MG63 (cell line): ENCODE data around the gene TMCO6. TPM values are rescaled to one million over a fixed set of nuclear protein-coding genes. Genes with fewer than 3 reads are reported as not detected.
A peak's percentile ranks its signal among the peaks of the same experiment; 100 is the strongest.
"Not testable (repeated sequence)": the region's sequence is repeated elsewhere in the genome, so short reads cannot be mapped to it uniquely, and the experiment has no call there.

Experiments
- DNase-seq: peaks from one replicate; pipeline ENCODE4 v3.0.0-alpha.2; 2020
- H3K27me3 ChIP-seq: fragments of 250-450 bp; sonication (Bioruptor Pico); 2 replicates; pipeline ENCODE4 v1.5.1; 2020; ENCODE audit warnings: mild to moderate bottlenecking, moderate library complexity
- H3K36me3 ChIP-seq: fragments of 250-450 bp; sonication (Bioruptor Pico); 2 replicates; pipeline ENCODE4 v1.5.1; 2020; ENCODE audit warnings: mild to moderate bottlenecking, moderate library complexity
- H3K4me3 ChIP-seq: fragments of 250-450 bp; sonication (Bioruptor Pico); 2 replicates; pipeline ENCODE4 v1.5.1; 2020; ENCODE audit warnings: mild to moderate bottlenecking, moderate library complexity
- H3K9me3 ChIP-seq: fragments of 250-450 bp; sonication (Bioruptor Pico); 2 replicates; pipeline ENCODE4 v1.5.1; 2020; ENCODE audit warnings: mild to moderate bottlenecking, moderate library complexity
- total RNA-seq: library from RNA; depleted of rRNA; stranded (reverse); fragments of >200 nt; shearing (Covaris generic); gene quantifications from 2 replicates; pipeline ENCODE4 v1.2.3, GENCODE V29; 2014; ENCODE audit warnings: low replicate concordance

The TMCO6 gene
- total RNA-seq, 1 experiment from 2014 or later: 5.5 TPM

DNA sequence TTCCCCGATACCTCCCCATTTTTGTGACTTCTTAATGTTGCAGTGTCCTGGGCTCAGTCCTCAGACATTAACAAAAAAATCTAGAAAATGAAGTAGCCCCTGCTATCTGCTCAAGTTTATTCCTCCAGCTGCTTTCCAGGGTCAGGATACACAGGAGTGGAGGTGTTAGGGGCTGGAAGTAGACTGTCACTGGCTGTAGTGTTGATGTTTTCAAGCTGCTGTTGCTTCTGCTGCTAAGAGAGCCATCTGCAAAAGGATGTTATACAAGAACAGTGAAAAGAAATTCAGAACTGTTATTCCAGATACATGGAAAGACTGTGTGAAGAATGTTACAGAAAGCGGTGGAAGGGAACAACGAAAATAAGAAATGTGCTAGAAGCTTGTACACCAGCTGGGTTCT, 16.9 kb upstream of the TMCO6 start:
- DNase-seq: no peak
- peaks cover 7% of the 10 kb centered on the region for H3K27me3 ChIP-seq

DNA sequence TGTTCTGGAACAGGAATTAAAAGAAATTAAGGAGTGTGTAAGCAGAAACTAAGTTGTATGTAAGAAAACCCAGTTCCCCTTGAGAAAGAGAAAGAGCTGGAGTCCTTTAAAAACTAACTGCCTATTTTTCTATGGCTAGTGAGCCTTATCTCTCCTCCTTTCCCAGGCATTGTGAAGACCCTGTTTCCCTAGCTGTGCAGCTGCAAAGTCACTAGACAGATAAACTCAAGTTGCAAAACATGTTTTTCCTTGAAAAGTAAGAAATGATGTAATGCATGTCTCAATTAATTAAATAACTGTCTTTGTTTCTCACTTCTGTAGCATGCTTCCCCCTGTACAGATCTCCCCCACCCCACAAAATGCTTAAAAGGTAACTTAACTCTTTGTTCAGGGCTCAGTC, 16.2 kb upstream of the TMCO6 start:
- not testable (repeated sequence) for DNase-seq, H3K27me3 ChIP-seq, H3K9me3 ChIP-seq, H3K4me3 ChIP-seq, H3K36me3 ChIP-seq

More for the DNA sequence above, 16.9 kb upstream of the TMCO6 start:
- Histone ChIP-seq H3K4me3 (no peak overlapping the region), H3K36me3 (no peaks in the 10 kb centered on the region), H3K9me3 (peaks cover 2% of the 10 kb centered on the region; the same call in 1 of the 2 replicates)

DNA sequence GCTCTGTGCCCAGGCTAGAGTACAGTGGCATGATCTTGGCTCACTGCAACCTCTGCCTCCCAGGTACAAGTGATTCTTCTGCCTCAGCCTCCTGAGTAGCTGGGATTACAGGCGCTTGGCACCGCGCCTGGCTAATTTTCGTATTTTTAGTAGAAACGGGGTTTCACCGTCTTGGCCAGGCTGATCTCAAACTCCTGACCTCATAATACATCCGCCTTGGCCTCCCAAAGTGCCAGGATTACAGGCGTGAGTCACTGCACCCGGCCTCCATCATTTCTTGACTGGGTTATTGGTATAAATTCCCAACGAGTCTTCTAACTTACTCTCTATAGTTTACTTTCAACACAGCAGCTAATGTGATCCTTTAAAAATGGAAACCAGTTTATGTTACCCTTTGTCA, 14.4 kb upstream of the TMCO6 start:
- H3K36me3 ChIP-seq, H3K4me3 ChIP-seq, H3K27me3 ChIP-seq: not testable (repeated sequence)
- peaks cover 18% of the 10 kb centered on the region; the same call in 1 of the 2 replicates for H3K9me3 ChIP-seq
- peak; percentile 78 for DNase-seq

DNA sequence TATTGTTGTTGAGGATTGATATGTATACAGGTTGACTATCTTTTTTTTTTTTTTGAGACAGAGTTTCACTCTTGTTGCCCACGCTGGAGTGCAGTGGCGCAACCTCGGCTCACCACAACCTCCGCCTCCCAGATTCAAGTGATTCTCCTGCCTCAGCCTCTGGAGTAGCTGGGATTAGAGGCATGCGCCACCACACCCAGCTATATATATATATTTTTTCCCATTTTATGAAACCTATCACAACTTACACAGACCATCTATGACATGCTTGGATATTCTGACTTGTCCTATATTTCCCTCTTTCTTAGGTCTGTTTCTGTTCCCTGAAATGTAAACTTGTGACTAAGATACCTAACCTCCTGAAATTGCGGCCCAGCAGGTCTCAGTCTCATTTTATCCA, 11.3 kb upstream of the TMCO6 start:
- Histone ChIP-seq H3K36me3 (no peaks in the 10 kb centered on the region), H3K27me3 (no peaks in the 10 kb centered on the region), H3K9me3 (peaks cover 18% of the 10 kb centered on the region; the same call in 1 of the 2 replicates), H3K4me3 (no peak overlapping the region)
- DNase-seq: no peak

DNA sequence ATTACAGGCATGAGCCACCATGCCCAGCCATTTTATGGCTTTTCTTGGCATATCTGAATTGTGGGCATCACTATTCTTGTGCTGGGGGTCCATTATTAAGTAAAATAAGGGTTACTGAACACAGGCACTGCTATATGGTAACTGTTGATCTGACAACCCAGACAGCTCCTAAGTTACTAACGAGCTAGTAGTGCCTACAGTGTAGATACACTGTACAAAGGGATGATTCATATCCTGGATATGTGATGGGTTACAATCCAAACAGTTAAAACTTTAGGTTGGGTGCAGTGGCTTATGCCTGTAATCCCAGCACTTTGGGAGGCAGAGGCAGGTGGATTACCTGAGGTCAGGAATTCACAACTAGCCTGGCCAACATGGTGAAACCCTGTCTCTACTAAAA, 10.5 kb upstream of the TMCO6 start:
- peaks cover 18% of the 10 kb centered on the region; the same call in 1 of the 2 replicates for H3K9me3 ChIP-seq
- no peaks in the 10 kb centered on the region for H3K36me3 ChIP-seq
- DNase-seq: no peak
- no peaks in the 10 kb centered on the region for H3K27me3 ChIP-seq
- H3K4me3 ChIP-seq: no peak overlapping the region

DNA sequence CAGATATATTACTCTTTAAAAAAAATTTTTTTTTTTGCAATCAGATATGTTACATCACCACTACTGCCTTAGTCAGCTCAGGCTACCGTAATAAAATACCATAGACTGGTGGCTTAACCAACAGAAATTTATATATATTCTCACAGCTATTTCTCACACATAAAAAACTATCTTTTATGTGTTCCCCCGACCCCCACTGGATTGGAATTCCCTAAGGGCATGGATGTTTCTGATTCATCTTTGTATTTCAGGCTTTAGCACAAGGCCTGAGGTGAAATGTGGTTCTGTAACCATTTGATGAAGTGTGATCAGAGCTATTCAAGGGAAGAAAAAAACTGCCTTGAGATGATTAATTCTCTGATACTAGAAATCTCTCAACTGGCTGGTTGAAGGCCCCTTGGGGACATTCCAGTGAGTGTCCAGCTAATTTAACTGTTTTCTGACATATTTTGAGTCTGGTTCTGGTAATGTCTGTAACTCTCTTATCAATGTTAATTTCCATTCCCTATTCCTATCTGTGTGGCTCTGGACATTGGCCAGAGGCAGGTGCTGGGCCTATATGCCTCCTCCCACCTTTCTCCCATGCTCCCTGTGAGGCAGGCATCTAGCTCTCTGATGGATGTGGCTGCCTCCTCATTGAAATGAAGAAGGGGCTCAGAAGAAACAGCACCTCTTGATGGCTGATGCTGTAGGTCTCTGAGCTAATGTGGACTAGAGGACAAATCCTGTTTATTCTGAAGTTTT, 8.8 kb upstream of the TMCO6 start:
- Histone ChIP-seq H3K4me3 (no peak overlapping the region), H3K27me3 (no peaks in the 10 kb centered on the region), H3K9me3 (peaks cover 18% of the 10 kb centered on the region; the same call in 1 of the 2 replicates), H3K36me3 (no peaks in the 10 kb centered on the region)
- no peak for DNase-seq

DNA sequence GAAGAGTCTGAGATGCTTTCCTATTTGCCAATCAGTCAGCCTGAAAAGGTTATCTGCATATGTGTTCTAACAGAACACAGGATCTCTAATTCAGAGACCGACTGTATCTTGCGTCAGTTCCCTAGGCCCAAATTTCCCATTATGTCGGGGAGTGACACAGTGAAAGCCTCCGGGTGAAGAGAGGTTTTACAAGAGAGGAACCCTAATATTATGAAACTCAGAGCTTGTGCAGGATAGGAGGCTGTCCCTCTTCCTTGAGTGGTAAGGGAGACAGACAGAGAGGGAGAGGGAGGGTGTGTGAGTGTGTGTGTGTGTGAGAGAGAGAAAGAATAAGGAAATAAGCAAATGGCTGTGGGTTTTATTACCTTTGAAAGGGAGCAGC, 8.2 kb upstream of the TMCO6 start:
- H3K9me3 ChIP-seq: peaks cover 18% of the 10 kb centered on the region; the same call in 1 of the 2 replicates
- no peaks in the 10 kb centered on the region for H3K27me3 ChIP-seq
- H3K36me3 ChIP-seq: no peaks in the 10 kb centered on the region
- H3K4me3 ChIP-seq: no peak overlapping the region
- no peak for DNase-seq

DNA sequence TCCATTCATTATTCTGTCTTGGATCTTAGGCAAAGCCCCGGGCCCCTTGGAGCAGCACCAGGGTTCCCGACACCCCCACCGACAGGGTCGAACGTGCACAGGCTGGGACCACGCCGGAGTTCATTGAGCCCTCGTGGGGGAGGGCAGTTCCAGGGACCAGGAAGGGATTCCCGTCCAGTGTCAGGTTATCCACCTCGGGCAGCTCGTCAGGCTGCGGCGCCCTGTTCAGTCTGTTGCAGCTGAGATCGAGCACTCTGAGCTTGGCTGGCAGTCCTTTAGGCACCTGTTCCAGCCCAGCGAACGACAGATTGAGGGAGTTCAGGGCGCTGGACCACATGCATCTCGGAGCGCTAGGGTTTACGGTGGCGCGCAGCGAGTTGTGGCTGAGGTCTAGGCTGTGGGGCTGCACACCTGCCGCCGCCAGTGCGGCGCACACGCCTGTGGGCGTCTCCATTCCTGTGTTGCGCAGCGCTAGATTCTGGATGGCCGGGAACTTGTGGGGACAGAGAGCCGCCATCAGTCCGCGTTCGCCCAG, 7.4 kb upstream of the TMCO6 start:
- Histone ChIP-seq H3K9me3 (peaks cover 18% of the 10 kb centered on the region; the same call in 1 of the 2 replicates), H3K4me3 (no peak overlapping the region), H3K36me3 (no peaks in the 10 kb centered on the region), H3K27me3 (no peaks in the 10 kb centered on the region)
- DNase-seq: no peak

DNA sequence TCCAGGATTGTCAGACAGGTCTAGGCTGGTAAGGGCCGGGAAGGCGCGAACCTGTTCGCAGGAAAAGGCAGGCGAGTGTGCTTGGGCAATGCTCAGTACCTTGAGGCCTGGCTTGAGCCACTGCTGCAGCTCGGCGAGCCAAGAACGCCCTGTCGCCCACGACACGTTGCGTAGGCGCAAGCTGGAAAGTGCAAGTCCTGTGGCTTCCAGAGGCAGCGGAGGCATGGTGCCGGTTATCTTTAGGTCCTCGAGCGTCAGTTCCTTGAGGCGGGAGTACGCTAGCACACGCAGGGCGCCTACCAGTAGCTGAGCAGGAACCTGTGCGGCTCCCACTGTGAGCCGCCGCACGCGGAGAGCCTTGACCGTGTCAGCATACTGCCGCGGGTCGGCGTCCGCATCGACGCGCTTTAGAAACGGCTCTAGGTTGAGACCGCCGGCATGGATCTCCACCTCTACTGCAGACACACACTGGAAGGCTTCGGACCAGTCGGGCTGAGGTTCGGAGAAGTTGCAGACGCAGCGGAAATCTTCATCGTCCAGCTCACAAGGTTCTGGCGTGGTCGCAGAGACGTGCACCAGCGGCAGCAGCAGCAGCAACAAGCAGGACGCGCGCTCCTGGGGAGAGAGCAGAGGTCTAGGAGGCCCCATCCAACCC, 6.8 kb upstream of the TMCO6 start:
- no peak for DNase-seq
- Histone ChIP-seq H3K36me3 (no peaks in the 10 kb centered on the region), H3K9me3 (peaks cover 14% of the 10 kb centered on the region; the same call in 1 of the 2 replicates), H3K4me3 (peak overlapping the region; percentile 28), H3K27me3 (no peaks in the 10 kb centered on the region)

DNA sequence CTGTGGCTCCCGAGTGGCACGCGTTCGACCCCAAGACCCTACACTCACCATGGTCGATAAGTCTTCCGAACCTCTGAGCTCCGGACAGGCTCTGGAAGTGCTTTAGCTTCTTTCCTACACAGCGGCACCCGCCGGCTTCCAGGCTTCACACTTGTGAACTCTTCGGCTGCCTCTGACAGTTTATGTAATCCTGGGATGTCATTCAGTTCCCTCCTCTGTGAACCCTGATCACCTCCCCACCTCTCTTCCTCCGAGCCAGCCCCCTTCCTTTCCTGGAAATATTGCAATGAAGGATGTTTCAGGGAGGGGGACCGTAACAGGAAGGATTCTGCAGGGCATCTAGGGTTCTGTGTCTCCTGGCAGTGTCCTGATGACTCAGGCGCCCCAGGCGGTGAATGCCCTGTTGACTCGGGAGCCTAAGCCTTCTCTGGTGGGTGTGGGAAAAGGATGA, 6.2 kb upstream of the TMCO6 start, which contains the start of gene CD14:
CD14 (minus strand) TSS at position 155 of the 451 bp plus-strand sequence; CDS start at position 51, 104 bp downstream.
- peak; percentile 96 for DNase-seq
- Histone ChIP-seq H3K4me3 (peak within 1 kb of the TSS; percentile 28), H3K36me3 (no peaks in the 10 kb centered on the region), H3K9me3 (peaks cover 8% of the 10 kb centered on the region; the same call in 1 of the 2 replicates), H3K27me3 (no peaks in the 10 kb centered on the region)

DNA sequence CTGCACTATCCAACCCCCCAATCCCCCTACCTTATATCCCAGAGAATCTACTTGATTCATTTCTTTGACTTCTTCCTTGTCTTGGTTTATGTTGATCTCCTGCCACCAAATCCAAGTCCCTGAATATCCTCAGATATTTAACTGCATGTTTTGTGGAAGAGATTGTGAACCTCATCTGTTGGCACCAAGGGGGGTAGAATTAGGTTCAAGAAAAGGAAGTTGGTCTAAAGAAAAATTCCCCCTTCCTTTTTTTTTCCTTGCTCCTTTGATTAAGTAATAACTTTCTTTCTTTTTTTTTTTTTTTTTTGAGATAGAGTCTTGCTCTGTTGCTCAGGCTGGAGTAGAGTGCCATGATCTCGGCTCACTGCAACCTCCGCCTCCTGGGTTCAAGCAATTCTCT, 5.8 kb upstream of the TMCO6 start:
- Histone ChIP-seq H3K36me3 (no peaks in the 10 kb centered on the region), H3K9me3 (peaks cover 6% of the 10 kb centered on the region; the same call in 1 of the 2 replicates), H3K4me3 (no peak overlapping the region), H3K27me3 (no peaks in the 10 kb centered on the region)
- no peak for DNase-seq

DNA sequence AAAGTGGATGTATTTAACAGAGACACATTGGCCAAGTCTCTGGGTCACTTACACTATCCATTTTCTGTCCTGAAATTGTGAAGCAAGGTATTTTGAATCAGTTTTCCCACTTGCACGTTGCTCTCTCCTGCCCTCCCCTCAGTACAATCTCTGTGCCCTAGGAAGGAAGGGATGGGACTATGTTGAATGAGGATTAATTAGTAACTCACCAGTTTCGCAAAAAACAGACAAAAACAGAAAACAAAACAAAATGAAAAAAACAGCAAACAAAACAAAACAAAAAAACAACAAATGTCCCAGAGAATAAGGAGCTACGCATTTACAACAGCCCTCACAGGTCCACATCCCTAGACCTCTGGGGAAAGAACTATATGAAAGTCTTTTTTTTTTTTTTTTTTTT, 5.1 kb upstream of the TMCO6 start:
- H3K36me3 ChIP-seq: no peaks in the 10 kb centered on the region
- H3K9me3 ChIP-seq: 0 out of 2 replicates have a peak, but pooled peaks cover 4% of the 10 kb centered on the region
- DNase-seq: no peak
- H3K27me3 ChIP-seq: no peaks in the 10 kb centered on the region
- no peak overlapping the region for H3K4me3 ChIP-seq

DNA sequence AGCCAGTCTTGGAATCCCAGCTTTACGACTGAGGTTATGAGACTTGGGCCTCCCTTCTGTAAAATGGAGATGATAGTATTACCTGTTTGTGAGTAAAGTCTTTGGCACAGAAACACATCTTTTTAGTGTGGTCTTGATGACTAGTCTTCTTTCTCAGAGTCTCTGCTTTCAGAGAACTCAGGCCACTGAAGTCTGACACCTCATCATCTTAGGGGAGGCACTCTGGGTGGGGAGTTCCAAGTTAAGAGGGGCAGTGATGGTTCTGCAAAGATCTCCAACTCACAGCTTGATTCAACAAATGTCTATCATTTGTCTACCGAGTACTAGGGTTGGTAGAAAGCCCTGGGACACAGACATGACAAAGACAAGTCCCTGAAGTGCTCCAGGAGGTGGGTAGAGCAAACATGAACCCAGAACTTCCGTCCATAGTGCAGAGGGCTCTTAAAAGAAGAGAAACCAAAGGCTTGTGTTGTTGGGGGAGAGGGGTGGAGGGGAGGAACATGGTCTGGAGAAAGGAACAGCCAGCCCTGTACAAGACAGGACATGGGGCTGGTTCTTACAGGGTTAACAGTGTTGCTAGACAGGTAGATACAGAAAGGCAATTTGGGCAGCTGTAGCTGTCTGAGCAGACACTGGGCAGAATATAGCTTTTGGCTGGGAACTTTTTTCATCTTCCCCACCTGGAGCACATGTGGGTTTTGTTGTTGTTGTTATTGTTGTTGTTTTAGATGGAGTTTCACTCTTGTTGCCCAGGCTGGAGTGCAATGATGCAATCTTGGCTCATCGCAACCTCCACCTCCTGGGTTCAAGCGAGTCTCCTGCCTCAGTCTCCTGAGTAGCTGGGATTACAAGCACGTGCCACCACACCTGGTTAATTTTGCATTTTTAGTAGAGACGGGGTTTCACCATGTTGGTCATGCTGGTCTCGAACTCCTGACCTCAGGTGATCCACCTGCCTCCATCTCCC, 3.7 kb upstream of the TMCO6 start:
- no peaks in the 10 kb centered on the region for H3K27me3 ChIP-seq
- H3K4me3 ChIP-seq: no peak overlapping the region
- no peak for DNase-seq
- no peaks in the 10 kb centered on the region for H3K9me3 ChIP-seq
- peaks cover 1% of the 10 kb centered on the region for H3K36me3 ChIP-seq

DNA sequence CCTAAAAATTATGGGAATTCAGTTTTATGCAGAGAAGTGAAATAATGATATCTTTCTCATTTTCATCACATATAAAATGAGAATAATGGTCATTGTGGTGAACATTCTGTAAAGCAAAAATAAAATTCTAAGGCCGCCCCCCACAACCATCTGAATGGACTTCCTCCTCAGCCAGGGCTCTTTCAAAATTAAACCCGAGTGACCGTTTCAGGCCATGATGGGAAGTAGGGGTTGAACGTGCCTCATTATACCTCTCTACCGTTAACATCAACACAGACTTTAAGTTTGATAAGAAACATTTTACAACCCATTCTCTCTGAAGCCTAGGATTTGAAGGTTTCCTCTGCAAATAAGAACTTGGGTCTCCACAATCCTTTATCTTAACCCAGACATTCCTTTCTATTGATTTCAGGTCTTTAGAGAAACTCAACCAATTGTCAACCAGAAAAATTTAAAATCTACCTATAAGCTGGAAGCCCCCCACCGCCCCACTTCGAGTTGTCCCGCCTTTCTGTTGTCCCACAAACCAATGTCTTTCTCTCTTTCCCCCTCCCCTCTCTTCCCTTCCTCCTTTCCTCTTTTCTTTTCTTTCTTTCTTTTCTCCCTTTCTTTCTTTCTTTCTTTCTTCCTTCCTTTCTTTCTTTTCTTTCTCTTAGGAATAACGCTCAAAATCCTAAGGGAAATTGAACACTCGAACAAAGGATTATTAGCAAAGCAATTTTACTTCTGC, 1.7 kb upstream of the TMCO6 start:
- H3K36me3 ChIP-seq: peaks cover 17% of the 10 kb centered on the region
- H3K27me3 ChIP-seq: no peaks in the 10 kb centered on the region
- H3K9me3 ChIP-seq: no peaks in the 10 kb centered on the region
- DNase-seq: no peak
- no peak overlapping the region for H3K4me3 ChIP-seq

DNA sequence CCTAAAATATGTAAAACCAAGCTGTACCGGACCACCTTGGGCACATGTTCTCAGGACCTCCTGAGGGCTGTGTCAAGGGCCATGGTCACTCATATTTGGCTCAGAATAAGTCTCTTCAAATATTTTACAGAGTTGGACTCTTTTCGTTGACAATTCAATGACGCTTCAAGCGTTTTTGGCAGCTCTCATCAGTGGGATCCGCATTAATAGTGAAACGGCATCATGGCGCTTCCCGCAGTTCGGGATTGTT, 428 bp upstream of the TMCO6 start:
- Histone ChIP-seq H3K4me3 (peak overlapping the region; percentile 89), H3K36me3 (peaks cover 29% of the 10 kb centered on the region)
- H3K9me3 ChIP-seq, DNase-seq, H3K27me3 ChIP-seq: not testable (repeated sequence)

DNA sequence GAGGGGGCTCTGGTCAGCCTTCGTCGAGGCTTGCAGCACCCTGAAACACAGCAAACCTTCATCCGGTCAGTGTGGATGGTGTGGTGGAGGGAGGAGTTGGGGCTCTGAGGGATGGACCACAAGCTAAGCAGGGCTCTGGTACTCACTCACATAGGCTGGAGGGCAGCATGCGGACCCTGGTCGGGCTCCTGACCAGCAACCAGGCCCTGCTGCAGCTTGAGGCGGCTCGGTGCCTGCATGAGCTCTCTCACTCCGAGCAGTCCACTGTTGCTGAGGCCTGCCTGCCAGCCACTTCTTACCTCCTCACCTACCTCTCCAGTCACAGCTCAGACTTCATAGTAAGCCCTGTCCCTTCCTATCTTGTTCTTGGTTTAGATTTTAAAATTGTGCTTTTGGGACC, 2.5 kb downstream of the TMCO6 start:
- DNase-seq: no peak
- Histone ChIP-seq H3K36me3 (peaks cover 57% of the 10 kb centered on the region), H3K9me3 (no peaks in the 10 kb centered on the region), H3K27me3 (no peaks in the 10 kb centered on the region), H3K4me3 (no peak overlapping the region)
